IPS-15b (cell line): ENCODE results near the gene THSD4.

ENCODE experiments used
- H3K27me3 ChIP-seq: one replicate; pipeline ENCODE4 v1.6.1; 2013; ENCODE audit warnings: low read length; ENCODE audit not compliant: control insufficient read depth, insufficient read depth
- H3K36me3 ChIP-seq: one replicate; pipeline ENCODE4 v1.6.1; 2013; ENCODE audit warnings: low read length; ENCODE audit not compliant: control insufficient read depth, insufficient read depth
- H3K4me1 ChIP-seq: one replicate; pipeline ENCODE4 v1.6.1; 2013; ENCODE audit warnings: mild to moderate bottlenecking, low read length; ENCODE audit not compliant: control insufficient read depth, insufficient read depth
- H3K4me3 ChIP-seq: one replicate; pipeline ENCODE4 v1.5.1; 2013; ENCODE audit warnings: low read depth, low read length
- H3K9ac ChIP-seq: one replicate; pipeline ENCODE4 v1.6.1; 2013; ENCODE audit warnings: low read depth, mild to moderate bottlenecking, low read length
- H3K9me3 ChIP-seq: one replicate; pipeline ENCODE4 v1.6.1; 2013; ENCODE audit warnings: mild to moderate bottlenecking, low read length; ENCODE audit not compliant: control insufficient read depth, insufficient read depth

Gene THSD4

GRCh38 chr15:71610728-71611552 lies 495.7 kb downstream of the THSD4 start:
- Histone ChIP-seq H3K9ac (no peak overlapping the region), H3K4me1 (peaks cover 20% of the 10 kb centered on the region), H3K36me3 (no peaks in the 10 kb centered on the region), H3K4me3 (no peak overlapping the region), H3K9me3 (no peaks in the 10 kb centered on the region), H3K27me3 (no peaks in the 10 kb centered on the region)

- no peaks in the 10 kb centered on the region for H3K9me3 ChIP-seq
- no peak overlapping the region for H3K9ac ChIP-seq
- peaks cover 20% of the 10 kb centered on the region for H3K4me1 ChIP-seq
- no peak overlapping the region for H3K4me3 ChIP-seq
- H3K36me3 ChIP-seq, result no peaks in the 10 kb centered on the region
- no peaks in the 10 kb centered on the region for H3K27me3 ChIP-seq
These were observed 496.5 kb downstream of the THSD4 start for GRCh38 chr15:71611553-71612396.

DNA sequence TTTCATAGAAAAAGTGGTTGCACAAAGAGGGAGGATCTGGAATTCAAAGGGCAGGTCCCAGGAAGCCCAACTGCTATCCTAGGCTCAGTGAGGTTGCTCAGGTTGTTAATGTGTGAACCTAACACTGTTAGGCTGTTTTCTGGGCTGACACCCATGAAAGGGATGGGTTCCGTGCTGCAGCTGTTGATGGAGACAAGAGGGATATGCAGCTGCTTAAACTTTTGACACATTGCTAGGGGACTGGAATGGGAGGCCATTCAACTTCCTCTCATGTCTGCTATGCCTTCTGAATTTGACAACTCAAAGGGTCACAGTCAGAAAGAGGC lies 497.1 kb downstream of the THSD4 start:
- H3K36me3 ChIP-seq, result no peaks in the 10 kb centered on the region

GRCh38 chr15:71612869-71613268 lies 497.6 kb downstream of the THSD4 start:
- Histone ChIP-seq H3K36me3 (no peaks in the 10 kb centered on the region), H3K9me3 (no peaks in the 10 kb centered on the region), H3K4me3 (no peak overlapping the region), H3K4me1 (peaks cover 20% of the 10 kb centered on the region), H3K27me3 (no peaks in the 10 kb centered on the region), H3K9ac (no peak overlapping the region)

More for the DNA sequence above, 497.1 kb downstream of the THSD4 start:
- Histone ChIP-seq H3K4me1 (peaks cover 20% of the 10 kb centered on the region), H3K9me3 (no peaks in the 10 kb centered on the region), H3K4me3 (no peak overlapping the region), H3K9ac (no peak overlapping the region), H3K27me3 (no peaks in the 10 kb centered on the region)

DNA sequence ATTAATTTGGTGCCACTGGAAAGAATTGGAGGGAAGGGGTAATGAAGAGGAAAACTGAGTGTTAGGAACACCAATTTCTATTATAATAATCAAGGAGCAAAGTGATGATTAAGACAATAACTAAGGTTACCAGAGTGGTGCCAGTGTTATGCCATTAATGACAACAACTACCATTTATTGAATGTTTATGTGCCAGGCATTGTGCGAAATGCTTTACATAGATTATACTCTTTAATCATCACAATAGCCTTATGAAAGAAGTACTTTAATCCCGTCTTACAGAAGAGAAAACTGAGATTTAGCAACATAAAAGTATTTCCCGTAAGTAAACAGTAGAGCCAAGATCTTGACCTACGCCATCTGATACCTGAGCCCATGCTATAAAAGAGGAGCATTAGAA lies 507.8 kb downstream of the THSD4 start:
- Histone ChIP-seq H3K9me3 (no peaks in the 10 kb centered on the region), H3K4me3 (no peak overlapping the region), H3K4me1 (no peaks in the 10 kb centered on the region), H3K27me3 (no peaks in the 10 kb centered on the region), H3K9ac (no peak overlapping the region), H3K36me3 (no peaks in the 10 kb centered on the region)

- Histone ChIP-seq H3K4me1 (no peaks in the 10 kb centered on the region), H3K4me3 (no peak overlapping the region), H3K36me3 (no peaks in the 10 kb centered on the region), H3K9ac (no peak overlapping the region), H3K27me3 (no peaks in the 10 kb centered on the region), H3K9me3 (no peaks in the 10 kb centered on the region)
These were observed 511.4 kb downstream of the THSD4 start for GRCh38 chr15:71626596-71627088.

- Histone ChIP-seq H3K9ac (no peak overlapping the region), H3K36me3 (no peaks in the 10 kb centered on the region), H3K4me3 (no peak overlapping the region), H3K27me3 (no peaks in the 10 kb centered on the region), H3K9me3 (no peaks in the 10 kb centered on the region), H3K4me1 (no peaks in the 10 kb centered on the region)
These were observed 511.9 kb downstream of the THSD4 start for GRCh38 chr15:71627188-71627587.

GRCh38 chr15:71627604-71628003 lies 512.3 kb downstream of the THSD4 start:
- Histone ChIP-seq H3K9ac (no peak overlapping the region), H3K4me3 (no peak overlapping the region), H3K9me3 (no peaks in the 10 kb centered on the region), H3K36me3 (no peaks in the 10 kb centered on the region), H3K4me1 (no peaks in the 10 kb centered on the region), H3K27me3 (no peaks in the 10 kb centered on the region)

DNA sequence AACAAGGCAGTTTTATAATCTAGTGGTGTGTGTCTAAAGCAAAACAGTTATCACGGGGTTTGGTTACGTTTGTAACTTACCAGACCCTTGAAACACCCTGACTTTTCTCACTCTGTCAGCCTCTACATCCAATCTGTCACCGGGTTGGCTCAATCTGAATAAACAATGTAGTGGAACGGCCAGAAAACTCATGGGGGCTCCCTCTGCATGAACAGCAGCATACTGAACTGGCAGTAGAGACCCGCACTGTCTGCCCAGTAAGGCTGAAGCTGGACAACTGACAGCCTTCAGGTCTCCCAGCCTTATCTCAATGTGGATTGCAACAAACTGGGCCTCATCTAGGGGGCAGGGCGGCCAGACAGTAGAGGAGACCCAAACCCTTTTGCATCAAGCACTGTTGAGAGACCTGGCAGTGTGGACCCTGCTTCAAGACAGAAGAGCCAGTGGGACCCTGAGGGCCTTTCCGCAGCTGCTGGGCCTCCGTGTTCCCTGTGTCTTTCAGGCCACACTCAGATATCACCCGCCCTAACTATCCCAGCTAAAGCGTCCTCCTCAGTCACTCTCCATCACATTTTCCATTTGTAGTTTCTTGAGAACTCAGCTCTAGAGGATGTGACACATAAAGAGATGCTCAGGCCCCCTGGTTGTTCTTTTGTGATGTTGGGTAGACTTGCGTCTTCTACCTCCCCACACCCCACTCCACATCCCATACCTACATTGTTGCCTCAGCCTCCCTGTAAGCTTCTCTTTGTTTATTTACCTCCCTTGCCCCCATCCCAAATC lies 513.9 kb downstream of the THSD4 start:
- H3K4me1 ChIP-seq, result no peaks in the 10 kb centered on the region

DNA sequence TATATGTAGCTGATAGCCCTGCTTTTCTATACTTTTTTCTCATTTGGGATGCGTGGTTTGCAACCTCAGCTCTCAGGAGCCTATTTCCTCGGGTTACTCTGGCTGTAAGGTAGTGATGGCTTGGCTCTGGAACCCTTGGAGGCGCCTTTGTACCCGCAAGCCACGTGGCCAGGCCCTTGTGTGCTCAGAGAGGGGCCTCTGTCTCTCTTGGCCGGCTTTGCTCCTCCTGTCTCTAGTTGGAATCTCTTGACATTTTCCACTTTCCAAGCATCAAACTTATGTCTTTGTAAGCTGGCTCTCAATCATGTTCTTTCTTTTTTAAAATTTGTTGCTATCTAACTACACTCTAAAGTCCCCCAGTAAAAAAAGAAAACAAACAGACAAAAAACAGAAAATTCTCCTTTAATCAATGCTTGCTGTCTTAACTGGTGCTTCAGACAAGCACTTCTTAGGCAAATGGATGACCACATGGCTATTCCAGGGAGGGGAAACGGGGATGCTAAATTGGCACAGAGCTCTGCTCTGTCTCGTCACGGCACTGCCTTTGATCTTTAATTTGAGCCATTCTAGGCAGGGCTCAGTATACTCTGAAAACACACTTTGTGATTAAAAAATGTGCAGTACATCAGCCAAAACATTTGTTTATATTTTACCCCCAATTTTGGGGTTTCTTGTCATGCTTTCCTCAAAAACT lies 514.7 kb downstream of the THSD4 start:
- Histone ChIP-seq H3K4me1 (no peaks in the 10 kb centered on the region), H3K36me3 (no peaks in the 10 kb centered on the region), H3K9ac (no peak overlapping the region), H3K27me3 (no peaks in the 10 kb centered on the region), H3K4me3 (no peak overlapping the region), H3K9me3 (no peaks in the 10 kb centered on the region)

More for the DNA sequence above, 513.9 kb downstream of the THSD4 start:
- H3K27me3 ChIP-seq, result no peaks in the 10 kb centered on the region
- no peaks in the 10 kb centered on the region for H3K9me3 ChIP-seq
- no peak overlapping the region for H3K4me3 ChIP-seq
- H3K36me3 ChIP-seq, result no peaks in the 10 kb centered on the region
- no peak overlapping the region for H3K9ac ChIP-seq

DNA sequence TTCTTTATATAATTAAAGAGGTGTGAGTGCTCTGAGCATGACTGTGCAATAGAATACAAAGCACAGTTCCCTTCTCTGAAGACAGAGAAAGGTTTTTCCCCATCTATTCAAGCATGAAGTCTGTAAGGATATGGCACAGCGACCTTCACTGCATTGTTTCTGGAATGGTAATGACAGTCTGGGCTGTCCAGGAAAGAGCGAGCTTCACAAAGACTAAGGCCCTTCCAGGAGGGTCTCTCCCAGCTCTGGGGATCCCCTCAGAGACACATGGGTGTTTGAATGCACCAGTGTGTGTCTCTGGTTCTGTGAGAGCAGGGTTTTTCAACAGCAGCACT lies 515.2 kb downstream of the THSD4 start:
- H3K4me3 ChIP-seq, result no peak overlapping the region
- H3K4me1 ChIP-seq, result no peaks in the 10 kb centered on the region
- H3K9ac ChIP-seq, result no peak overlapping the region
- no peaks in the 10 kb centered on the region for H3K36me3 ChIP-seq
- H3K9me3 ChIP-seq, result no peaks in the 10 kb centered on the region
- no peaks in the 10 kb centered on the region for H3K27me3 ChIP-seq
